NCI-H2107 (cell line): ENCODE data around the gene FAM53A.
"Not testable (repeated sequence)": the region's sequence is repeated elsewhere in the genome, so short reads cannot be mapped to it uniquely, and the experiment has no call there.

Experiments used
- DNase-seq: peaks from one replicate; lab custom pipeline; 2025; lab: John Stamatoyannopoulos, UW

Gene FAM53A

GRCh38 chr4:1686440-1687036 is 2.4 kb upstream of the FAM53A start:
- no peak for DNase-seq

- DNase-seq, result no peak
Observed at GRCh38 chr4:1685235-1686150, 1.4 kb upstream of the FAM53A start.

- no peak for DNase-seq
Observed at GRCh38 chr4:1684506-1685234, 557 bp upstream of the FAM53A start.

- no peak for DNase-seq
Observed at GRCh38 chr4:1683261-1683735, 815 bp downstream of the FAM53A start.

- DNase-seq, result no peak
Observed at GRCh38 chr4:1682860-1683259, 1.3 kb downstream of the FAM53A start.

GRCh38 chr4:1678244-1678643 is 5.9 kb downstream of the FAM53A start:
- DNase-seq, result no peak

GRCh38 chr4:1676605-1677525 is 7.2 kb downstream of the FAM53A start:
- no peak for DNase-seq

- DNase-seq, result no peak
Observed at GRCh38 chr4:1675802-1676137, 8.3 kb downstream of the FAM53A start.

- no peak for DNase-seq
Observed at GRCh38 chr4:1675136-1675801, 8.8 kb downstream of the FAM53A start.

- no peak for DNase-seq
Observed at GRCh38 chr4:1674682-1675081, 9.4 kb downstream of the FAM53A start.

GRCh38 chr4:1673671-1674070 is 10.4 kb downstream of the FAM53A start:
- DNase-seq, result no peak

GRCh38 chr4:1671011-1671410 is 13.1 kb downstream of the FAM53A start:
- not testable (repeated sequence) for DNase-seq

GRCh38 chr4:1670279-1670678 is 13.8 kb downstream of the FAM53A start:
- no peak for DNase-seq

- DNase-seq, result no peak
Observed at GRCh38 chr4:1669850-1670249, 14.3 kb downstream of the FAM53A start.

- no peak for DNase-seq
Observed at GRCh38 chr4:1669270-1669669, 14.8 kb downstream of the FAM53A start.

GRCh38 chr4:1668488-1668840 is 15.6 kb downstream of the FAM53A start:
- DNase-seq, result no peak

- DNase-seq, result no peak
Observed at GRCh38 chr4:1667273-1667672, 16.8 kb downstream of the FAM53A start.

- no peak for DNase-seq
Observed at GRCh38 chr4:1666391-1666790, 17.7 kb downstream of the FAM53A start.

- DNase-seq, result no peak
Observed at GRCh38 chr4:1664141-1664540, 20.0 kb downstream of the FAM53A start.

- DNase-seq, result no peak
Observed at GRCh38 chr4:1663549-1663948, 20.6 kb downstream of the FAM53A start.

- no peak for DNase-seq
Observed at GRCh38 chr4:1661695-1662094, 22.4 kb downstream of the FAM53A start.
